ENCODE data around the gene MRC2. TPM values are rescaled to one million over a fixed set of nuclear protein-coding genes. Genes with fewer than 3 reads are reported as not detected.
A peak's percentile ranks its signal among the peaks of the same experiment; 100 is the strongest.

Gene MRC2
- total and polyA plus RNA-seq, 2 experiments from 2014 or later: 104 to 121 TPM

- Histone ChIP-seq H3K9me2 (replicated peaks; ENCODE audit: insufficient read depth) (no peaks in the 10 kb centered on the region), H4K20me1 (ENCODE audit: insufficient read depth, poor library complexity, severe bottlenecking) (peaks cover 5% of the 10 kb centered on the region), H3K36me3 (replicated peaks; ENCODE audit: insufficient read depth, low read depth) (no peaks in the 10 kb centered on the region), H3K27ac (peak overlapping the region; percentile 37), H3K4me2 (no peak overlapping the region), H3K79me2 (peaks cover 10% of the 10 kb centered on the region), H3K27me3 (no peaks in the 10 kb centered on the region), H3K4me1 (ENCODE audit: insufficient read depth) (peaks cover 19% of the 10 kb centered on the region), H3K4me3 (no peak overlapping the region), H3K9me3 (ENCODE audit: low read depth) (no peaks in the 10 kb centered on the region), H2AFZ (no peak overlapping the region)
- no peak for TF ChIP-seq EZH2phosphoT487 (IDR thresholded peaks at IDR 0.05; ENCODE audit: low read depth, severe bottlenecking, unreplicated experiment)
- TF ChIP-seq CTCF (IDR thresholded peaks at IDR 0.05; ENCODE audit: poor library complexity): no peak
- 82% methylated on average over 6 of the region's 6 CpGs for WGBS (ENCODE audit: low lambda C conversion rate, missing lambda C conversion rate)
- DNase-seq (ENCODE audit: low spot score): no peak
Observed at GRCh38 chr17:62648956-62649294, 21.5 kb downstream of the MRC2 start.

GRCh38 chr17:62649570-62649969 lies 22.1 kb downstream of the MRC2 start:
- H3K79me2 ChIP-seq: peaks cover 5% of the 10 kb centered on the region
- H3K4me1 ChIP-seq (ENCODE audit: insufficient read depth): peaks cover 25% of the 10 kb centered on the region
- H3K4me2 ChIP-seq: no peak overlapping the region
- DNase-seq (ENCODE audit: low spot score): no peak
- H2AFZ ChIP-seq: no peak overlapping the region
- no peak overlapping the region for H3K4me3 ChIP-seq
- H3K27me3 ChIP-seq: no peaks in the 10 kb centered on the region
- no peaks in the 10 kb centered on the region for H3K9me3 ChIP-seq (ENCODE audit: low read depth)
- no peak overlapping the region for H3K27ac ChIP-seq
- no peaks in the 10 kb centered on the region for H3K36me3 ChIP-seq (replicated peaks; ENCODE audit: insufficient read depth, low read depth)
- 97% methylated on average over 7 of the region's 7 CpGs for WGBS (ENCODE audit: low lambda C conversion rate, missing lambda C conversion rate)
- no peaks in the 10 kb centered on the region for H3K9me2 ChIP-seq (replicated peaks; ENCODE audit: insufficient read depth)
- H4K20me1 ChIP-seq (ENCODE audit: insufficient read depth, poor library complexity, severe bottlenecking): peaks cover 12% of the 10 kb centered on the region
- TF ChIP-seq EZH2 (IDR thresholded peaks at IDR 0.05; ENCODE audit: borderline replicate concordance) (no peak), CTCF (IDR thresholded peaks at IDR 0.05; ENCODE audit: poor library complexity) (no peak), EZH2phosphoT487 (IDR thresholded peaks at IDR 0.05; ENCODE audit: low read depth, severe bottlenecking, unreplicated experiment) (no peak)

- H4K20me1 ChIP-seq (ENCODE audit: insufficient read depth, poor library complexity, severe bottlenecking): peaks cover 13% of the 10 kb centered on the region
- no peaks in the 10 kb centered on the region for H3K9me3 ChIP-seq (ENCODE audit: low read depth)
- H3K79me2 ChIP-seq: no peaks in the 10 kb centered on the region
- TF ChIP-seq EZH2phosphoT487 (IDR thresholded peaks at IDR 0.05; ENCODE audit: low read depth, severe bottlenecking, unreplicated experiment) (no peak), CTCF (IDR thresholded peaks at IDR 0.05; ENCODE audit: poor library complexity) (no peak), EZH2 (IDR thresholded peaks at IDR 0.05; ENCODE audit: borderline replicate concordance) (no peak)
- H3K36me3 ChIP-seq (replicated peaks; ENCODE audit: insufficient read depth, low read depth): no peaks in the 10 kb centered on the region
- 79% methylated on average over 6 of the region's 6 CpGs for WGBS (ENCODE audit: low lambda C conversion rate, missing lambda C conversion rate)
- peaks cover 28% of the 10 kb centered on the region for H3K4me1 ChIP-seq (ENCODE audit: insufficient read depth)
- H3K9me2 ChIP-seq (replicated peaks; ENCODE audit: insufficient read depth): no peaks in the 10 kb centered on the region
- no peak overlapping the region for H2AFZ ChIP-seq
- no peaks in the 10 kb centered on the region for H3K27me3 ChIP-seq
- H3K4me3 ChIP-seq: no peak overlapping the region
- H3K27ac ChIP-seq: no peak overlapping the region
- H3K4me2 ChIP-seq: no peak overlapping the region
- DNase-seq (ENCODE audit: low spot score): no peak
Observed at GRCh38 chr17:62650587-62650986, 23.1 kb downstream of the MRC2 start.

All from hepatocyte (in vitro differentiated cells).